CD8-positive, alpha-beta memory T cell (primary cell): Measurements from ENCODE around the gene A1BG. TPM values are rescaled to one million over a fixed set of nuclear protein-coding genes. Genes with fewer than 3 reads are reported as not detected.

Experiments used
- CTCF ChIA-PET: fragments of 350-600 bp; sonication (Branson Sonifier 250); formaldehyde crosslinking; loops from one replicate; lab custom pipeline; 2021; ENCODE audit warnings: antibody characterized with exemption; lab: Charles Lee
- POLR2A ChIA-PET: fragments of 350-600 bp; sonication (Branson Sonifier 250); formaldehyde crosslinking; loops from one replicate; lab custom pipeline; 2021; ENCODE audit warnings: antibody characterized with exemption; lab: Charles Lee
- DNase-seq, 5 donors: peaks; one replicate each; pipeline versions ENCODE4 v3.0.0 to v3.0.0-alpha.2; 2020 to 2022; ENCODE audit warnings: mixed read lengths in 1 of 5
- H3K27ac ChIP-seq: one replicate; pipeline ENCODE4 v1.7.0; 2013; ENCODE audit warnings: low read depth, mild to moderate bottlenecking, low read length, moderate library complexity
- H3K27me3 ChIP-seq: 2 replicates; pipeline ENCODE4 v1.7.0; 2013; ENCODE audit warnings: low read length, mild to moderate bottlenecking; ENCODE audit not compliant: insufficient read depth, poor library complexity, severe bottlenecking
- H3K36me3 ChIP-seq: 2 replicates; pipeline ENCODE4 v1.7.0; 2013; ENCODE audit warnings: mild to moderate bottlenecking, low read length, moderate library complexity; ENCODE audit not compliant: insufficient read depth
- H3K4me1 ChIP-seq: 2 replicates; pipeline ENCODE4 v1.7.0; 2013; ENCODE audit warnings: mild to moderate bottlenecking, low read length, moderate library complexity; ENCODE audit not compliant: insufficient read depth
- H3K4me3 ChIP-seq: 2 replicates; pipeline ENCODE4 v1.7.0; 2013; ENCODE audit warnings: mild to moderate bottlenecking, low read length
- H3K9me3 ChIP-seq: 2 replicates; pipeline ENCODE4 v1.7.0; 2013; ENCODE audit warnings: mild to moderate bottlenecking, low read length
- H3K27ac Mint-ChIP-seq, 8 donors: one replicate each; pipeline ENCODE4 v1.8.0; 2020 to 2021; ENCODE audit warnings: mixed read lengths in 8 of 8, mild to moderate bottlenecking in 6 of 8, inconsistent platforms in 3 of 8, moderate library complexity in 3 of 8
- H3K27me3 Mint-ChIP-seq, 2 donors: one replicate each; pipeline ENCODE4 v1.8.0; 2020 to 2021; ENCODE audit warnings: mixed read lengths in 2 of 2, mild to moderate bottlenecking in 1 of 2, moderate library complexity in 1 of 2
- H3K36me3 Mint-ChIP-seq, 3 donors: one replicate each; pipeline ENCODE4 v1.8.0; 2020 to 2021; ENCODE audit warnings: mixed read lengths in 3 of 3, inconsistent platforms in 1 of 3, mild to moderate bottlenecking in 1 of 3
- H3K4me1 Mint-ChIP-seq, 3 donors: one replicate each; pipeline ENCODE4 v1.8.0; 2020 to 2021; ENCODE audit warnings: mixed read lengths in 3 of 3, inconsistent platforms in 1 of 3, mild to moderate bottlenecking in 1 of 3
- H3K4me3 Mint-ChIP-seq, 7 donors: one replicate each; pipeline ENCODE4 v1.8.0; 2020 to 2021; ENCODE audit warnings: mixed read lengths in 7 of 7, mild to moderate bottlenecking in 6 of 7, moderate library complexity in 4 of 7, inconsistent platforms in 2 of 7
- H3K9me3 Mint-ChIP-seq, 5 donors: one replicate each; pipeline ENCODE4 v1.8.0; 2020 to 2022; ENCODE audit warnings: mixed read lengths in 5 of 5, mild to moderate bottlenecking in 3 of 5, moderate library complexity in 2 of 5, inconsistent platforms in 1 of 5
- polyA plus RNA-seq: library from polyadenylated mRNA; unstranded; fragments of 300-500 nt; fragmentation: Illumina TruSeq; gene quantifications from one replicate; pipeline ENCODE4 v1.2.3, GENCODE V29; 2021
- total RNA-seq, 2 experiments: library from RNA; stranded (reverse); gene quantifications; one replicate each; pipeline ENCODE4 v1.2.3, GENCODE V29; 2021

Gene A1BG
- total and polyA plus RNA-seq, 3 experiments from 2014 or later: 16.8 to 70.8 (median 18.1) TPM

DNA sequence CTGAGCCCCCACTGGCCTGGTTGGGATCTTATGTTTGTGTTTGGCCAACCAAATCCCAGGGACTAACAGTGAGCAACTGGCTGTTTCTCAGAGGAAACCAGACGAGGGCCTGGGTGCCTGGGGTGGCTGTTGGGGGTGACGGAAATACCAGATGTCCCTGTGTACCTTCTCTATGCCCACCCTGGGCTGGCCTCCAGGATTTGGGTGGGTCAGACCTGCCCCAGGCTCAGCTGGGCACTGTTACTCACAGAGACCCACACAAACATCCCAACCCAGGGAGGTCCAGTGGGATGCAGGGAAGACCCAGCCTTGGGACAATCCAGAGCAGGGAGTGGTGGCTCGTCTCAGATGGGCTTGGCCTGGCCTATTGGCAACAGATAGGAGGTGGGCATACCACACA is 17.7 kb downstream of the A1BG start:
- Histone ChIP-seq H3K9me3 (no peaks in the 10 kb centered on the region), H3K27ac (no peak overlapping the region), H3K4me1 (no peaks in the 10 kb centered on the region), H3K36me3 (peaks cover 7% of the 10 kb centered on the region), H3K4me3 (no peak overlapping the region), H3K27me3 (no peaks in the 10 kb centered on the region)
- no peak overlapping the region for H3K4me3 Mint-ChIP-seq
- no peak for DNase-seq
- H3K9me3 Mint-ChIP-seq: no peaks in the 10 kb centered on the region
- CTCF ChIA-PET: no interaction called here
- H3K27ac Mint-ChIP-seq: no peak overlapping the region
- POLR2A ChIA-PET: no interaction called here
- H3K4me1 Mint-ChIP-seq: peaks cover 5 to 6% (median 6%) of the 10 kb centered on the region in 3 donors
- H3K36me3 Mint-ChIP-seq: peaks cover 13 to 51% (median 18%) of the 10 kb centered on the region in 3 donors
- no peaks in the 10 kb centered on the region for H3K27me3 Mint-ChIP-seq

DNA sequence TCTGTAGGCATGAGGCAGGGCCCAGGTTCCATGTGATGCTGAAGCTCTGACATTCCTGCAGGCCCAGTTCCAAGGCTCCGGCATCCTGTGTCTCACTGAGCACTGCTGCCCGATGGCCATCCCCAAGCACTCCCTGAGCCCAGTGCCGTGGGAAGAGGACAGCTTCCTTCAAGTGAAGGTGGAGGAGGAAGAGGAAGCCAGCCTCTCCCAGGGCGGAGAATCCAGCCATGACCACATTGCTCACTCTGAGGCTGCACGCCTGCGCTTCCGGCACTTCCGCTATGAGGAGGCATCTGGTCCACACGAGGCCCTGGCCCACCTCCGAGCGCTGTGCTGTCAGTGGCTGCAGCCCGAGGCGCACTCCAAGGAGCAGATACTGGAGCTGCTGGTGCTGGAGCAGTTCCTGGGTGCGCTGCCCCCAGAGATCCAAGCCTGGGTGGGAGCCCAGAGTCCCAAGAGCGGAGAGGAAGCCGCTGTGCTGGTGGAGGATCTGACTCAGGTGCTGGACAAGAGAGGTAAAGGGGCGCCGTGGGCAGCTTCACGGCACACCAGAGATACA is 18.5 kb downstream of the A1BG start:
- ChIA-PET POLR2A (no interaction called here), CTCF (no interaction called here)
- Mint-ChIP-seq H3K27ac (peak overlapping the region in 1 of 8 donors; percentile 41), H3K9me3 (no peaks in the 10 kb centered on the region), H3K36me3 (peaks cover 9 to 46% (median 14%) of the 10 kb centered on the region in 3 donors), H3K27me3 (no peaks in the 10 kb centered on the region), H3K4me3 (no peak overlapping the region), H3K4me1 (peaks cover 2 to 3% (median 2%) of the 10 kb centered on the region in 3 donors)
- DNase-seq: no peak
- Histone ChIP-seq H3K27me3 (no peaks in the 10 kb centered on the region), H3K36me3 (peaks cover 7% of the 10 kb centered on the region), H3K9me3 (no peaks in the 10 kb centered on the region), H3K4me3 (no peak overlapping the region), H3K27ac (no peak overlapping the region), H3K4me1 (no peaks in the 10 kb centered on the region)

DNA sequence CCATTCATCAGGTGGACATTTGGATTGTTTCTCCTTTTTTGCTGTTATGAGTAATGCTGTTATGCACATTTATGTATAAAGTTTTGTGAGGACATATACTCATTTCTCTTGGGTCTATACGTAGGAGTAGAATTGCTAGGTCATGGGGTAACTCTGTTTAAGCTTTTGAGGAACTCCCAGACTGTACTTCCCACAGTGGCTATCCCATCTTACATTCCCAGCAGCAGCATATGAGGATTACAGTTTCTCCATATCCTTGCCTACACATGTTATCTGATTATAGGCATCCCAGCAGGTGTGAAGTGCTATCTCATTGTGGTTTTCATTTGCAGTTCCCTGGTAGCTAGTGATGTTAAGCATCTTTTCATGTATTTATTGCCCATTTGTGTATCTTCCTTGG is 20.6 kb downstream of the A1BG start:
- peaks cover 0 to 28% (median 3%) of the 10 kb centered on the region in 3 donors for H3K36me3 Mint-ChIP-seq
- Histone ChIP-seq H3K4me3 (no peak overlapping the region), H3K4me1 (peaks cover 9% of the 10 kb centered on the region), H3K9me3 (no peaks in the 10 kb centered on the region), H3K27me3 (no peaks in the 10 kb centered on the region), H3K36me3 (peaks cover 7% of the 10 kb centered on the region), H3K27ac (no peak overlapping the region)
- ChIA-PET POLR2A (interaction anchor here (0.7 kb wide), 1 partner anchor 749 kb away, joined by 4 read pairs; no protein-coding TSS in a partner anchor), CTCF (no interaction called here)
- H3K4me1 Mint-ChIP-seq: peaks cover 0 to 8% (median 0%) of the 10 kb centered on the region in 3 donors
- H3K9me3 Mint-ChIP-seq: no peaks in the 10 kb centered on the region
- no peaks in the 10 kb centered on the region for H3K27me3 Mint-ChIP-seq
- no peak overlapping the region for H3K4me3 Mint-ChIP-seq
- no peak overlapping the region for H3K27ac Mint-ChIP-seq
- no peak for DNase-seq

DNA sequence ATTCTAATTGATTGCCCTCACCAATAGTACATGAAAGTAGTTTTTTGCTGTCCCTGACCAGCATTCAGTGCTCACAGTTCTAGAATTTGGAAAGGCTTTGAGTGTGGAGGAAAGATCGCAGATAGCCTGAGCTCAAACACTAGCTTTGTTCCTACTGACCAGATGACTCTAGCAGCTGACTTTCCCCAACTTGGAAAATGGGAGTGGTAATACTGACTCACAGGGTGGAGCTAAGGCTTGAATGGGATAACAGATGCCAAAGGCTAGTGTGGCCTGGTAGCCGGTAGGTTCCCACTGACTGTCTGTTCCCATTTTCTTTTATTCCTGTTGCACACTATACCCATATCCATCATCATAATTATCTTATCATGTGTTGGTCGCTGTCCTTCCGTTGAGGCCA is 22.8 kb downstream of the A1BG start:
- Mint-ChIP-seq H3K36me3 (peaks cover 0 to 15% (median 0%) of the 10 kb centered on the region in 3 donors), H3K4me1 (peaks cover 0 to 8% (median 0%) of the 10 kb centered on the region in 3 donors), H3K27me3 (no peaks in the 10 kb centered on the region), H3K4me3 (no peak overlapping the region), H3K9me3 (no peaks in the 10 kb centered on the region), H3K27ac (peak overlapping the region in 1 of 8 donors; percentile 87)
- Histone ChIP-seq H3K4me3 (no peak overlapping the region), H3K27ac (no peak overlapping the region), H3K27me3 (no peaks in the 10 kb centered on the region), H3K36me3 (no peaks in the 10 kb centered on the region), H3K9me3 (no peaks in the 10 kb centered on the region), H3K4me1 (peaks cover 27% of the 10 kb centered on the region)
- POLR2A ChIA-PET: no interaction called here
- no peak for DNase-seq
- CTCF ChIA-PET: no interaction called here

DNA sequence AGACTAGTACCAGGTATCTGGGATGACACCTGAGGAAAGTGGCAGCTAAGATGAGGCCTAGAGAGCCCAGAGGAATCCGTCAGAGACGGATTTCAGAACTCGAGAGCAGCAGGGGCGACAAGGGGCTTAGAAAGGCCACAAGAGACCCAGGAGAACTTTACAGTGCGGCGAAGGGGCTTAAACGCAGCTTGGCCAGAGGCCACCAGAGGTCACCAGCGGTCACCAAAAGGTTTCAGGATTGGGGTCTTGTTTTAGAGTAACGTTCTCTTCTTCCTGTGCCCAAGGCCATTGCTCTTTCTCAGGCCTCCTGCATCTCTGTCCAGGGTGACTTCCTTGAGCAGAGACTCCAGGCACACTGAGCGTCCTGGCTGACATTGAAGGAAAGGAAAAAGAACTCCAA is 24.3 kb downstream of the A1BG start:
- Histone ChIP-seq H3K27ac (no peak overlapping the region), H3K36me3 (no peaks in the 10 kb centered on the region), H3K9me3 (no peaks in the 10 kb centered on the region), H3K4me1 (peaks cover 30% of the 10 kb centered on the region), H3K27me3 (no peaks in the 10 kb centered on the region), H3K4me3 (no peak overlapping the region)
- POLR2A ChIA-PET: no interaction called here
- Mint-ChIP-seq H3K4me3 (peak overlapping the region in 2 of 7 donors; percentile 14 to 45), H3K27ac (peak overlapping the region in 2 of 8 donors; percentile 32 to 48), H3K36me3 (peaks cover 0 to 4% (median 0%) of the 10 kb centered on the region in 3 donors), H3K9me3 (no peaks in the 10 kb centered on the region), H3K4me1 (peaks cover 0 to 8% (median 0%) of the 10 kb centered on the region in 3 donors), H3K27me3 (no peaks in the 10 kb centered on the region)
- CTCF ChIA-PET: no interaction called here
- peak in 1 of 5 donors; percentile 19 for DNase-seq

DNA sequence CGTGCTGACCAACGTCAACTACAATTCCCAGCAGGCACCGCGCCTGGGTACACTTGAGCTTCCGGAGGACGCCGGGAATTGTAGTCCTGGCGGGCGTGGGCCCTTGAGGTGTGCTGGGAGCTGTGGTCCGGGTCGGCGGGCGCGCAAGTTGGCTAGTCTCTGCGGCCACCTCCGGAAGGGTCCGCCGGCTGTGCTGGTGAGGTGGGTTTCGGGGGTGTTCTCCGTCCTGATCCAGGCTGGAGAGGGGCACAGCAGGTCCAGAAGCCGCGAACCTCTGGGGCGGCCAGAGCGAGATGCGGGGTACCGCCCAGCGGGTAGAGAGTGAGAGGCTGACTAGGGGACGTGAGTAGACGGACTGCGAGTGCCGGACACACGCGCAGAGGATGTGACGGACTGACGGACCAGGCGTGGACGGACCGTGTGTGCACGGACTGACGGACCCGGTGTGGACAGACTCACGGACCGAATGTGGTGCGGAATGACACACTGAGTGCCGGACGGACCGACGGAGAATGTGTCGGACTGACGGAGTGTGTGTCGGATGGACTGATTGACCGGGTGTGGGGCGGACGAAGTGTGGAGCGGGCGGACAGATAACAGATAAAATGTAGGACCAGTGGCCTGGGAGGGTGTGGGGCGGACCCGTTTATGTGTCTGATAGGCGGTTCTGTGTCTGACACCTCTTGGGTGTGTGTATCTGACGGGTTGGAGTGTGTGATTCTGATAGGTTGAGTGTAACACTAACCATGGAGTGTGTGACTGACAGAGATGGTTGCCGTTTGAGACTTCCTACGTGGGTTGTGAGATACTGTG is 26.2 kb downstream of the A1BG start, which contains the start of gene ZSCAN22:
Gene ZSCAN22 (plus strand): TSS at position 81 of the 813 bp plus-strand sequence. CDS start 7,809 bp downstream, outside the sequence.
- no peaks in the 10 kb centered on the region for H3K27me3 Mint-ChIP-seq
- Histone ChIP-seq H3K36me3 (no peaks in the 10 kb centered on the region), H3K27me3 (no peaks in the 10 kb centered on the region), H3K27ac (peak within 1 kb of the TSS; percentile 94), H3K4me1 (peaks cover 30% of the 10 kb centered on the region), H3K9me3 (no peaks in the 10 kb centered on the region), H3K4me3 (peak within 1 kb of the TSS; percentile 97)
- POLR2A ChIA-PET: interaction anchor here (0.6 to 1.6 kb wide), 7 partner anchors 19 to 325 kb away, joined by 3 to 8 read pairs (median 4); partner anchors contain the start of genes ZBTB45, ZNF497, ZNF584 and ZNF606
- H3K9me3 Mint-ChIP-seq: no peaks in the 10 kb centered on the region
- peaks cover 0 to 7% (median 4%) of the 10 kb centered on the region in 3 donors for H3K36me3 Mint-ChIP-seq
- H3K27ac Mint-ChIP-seq: no peak within 1 kb of the TSS
- CTCF ChIA-PET: interaction anchor here (1.1 to 2.1 kb wide), 3 partner anchors 21 to 193 kb away, joined by 3 to 6 read pairs (median 5); partner anchors contain the start of genes ZBTB45 and ZNF497
- no peak within 1 kb of the TSS for H3K4me3 Mint-ChIP-seq
- DNase-seq: peak; percentile 77 to 93 (median 84)
- H3K4me1 Mint-ChIP-seq: peaks cover 0 to 8% (median 0%) of the 10 kb centered on the region in 3 donors

DNA sequence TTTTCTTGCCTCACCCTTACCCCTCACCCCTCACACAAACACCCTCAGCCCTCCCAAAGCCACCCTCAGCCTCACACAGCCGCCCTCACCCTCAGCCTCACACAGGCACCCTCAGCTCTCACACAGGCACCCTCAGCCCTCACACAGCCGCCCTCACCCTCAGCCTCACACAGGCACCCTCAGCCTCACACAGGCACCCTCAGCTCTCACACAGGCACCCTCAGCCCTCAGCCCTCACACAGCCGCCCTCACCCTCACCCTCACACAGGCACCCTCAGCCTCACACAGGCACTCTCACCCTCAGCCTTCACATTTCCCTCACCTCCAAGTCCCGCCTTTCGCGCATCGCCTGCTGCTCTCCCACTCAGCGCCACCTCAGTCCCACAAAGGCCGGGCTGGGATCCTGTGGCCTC is 26.8 kb downstream of the A1BG start:
- Histone ChIP-seq H3K9me3 (no peaks in the 10 kb centered on the region), H3K4me3 (peak overlapping the region; percentile 97), H3K27ac (peak overlapping the region; percentile 94), H3K36me3 (no peaks in the 10 kb centered on the region), H3K4me1 (peaks cover 30% of the 10 kb centered on the region), H3K27me3 (no peaks in the 10 kb centered on the region)
- Mint-ChIP-seq H3K27ac (no peak overlapping the region), H3K4me3 (no peak overlapping the region), H3K36me3 (peaks cover 1 to 7% (median 4%) of the 10 kb centered on the region in 3 donors), H3K4me1 (peaks cover 0 to 8% (median 0%) of the 10 kb centered on the region in 3 donors), H3K9me3 (no peaks in the 10 kb centered on the region), H3K27me3 (no peaks in the 10 kb centered on the region)
- POLR2A ChIA-PET: interaction anchor here (0.6 to 1.6 kb wide), 7 partner anchors 20 to 324 kb away, joined by 3 to 8 read pairs (median 4); partner anchors contain the start of genes ZBTB45, ZNF497, ZNF584 and ZNF606
- CTCF ChIA-PET: interaction anchor here (1.1 to 2.1 kb wide), 3 partner anchors 20 to 194 kb away, joined by 3 to 6 read pairs (median 5); partner anchors contain the start of genes ZBTB45 and ZNF497
- DNase-seq: no peak
